OCI-LY3 (cell line): ENCODE results near the gene UBE2J1.

Experiments used
- EZH2phosphoT487 ChIP-seq: fragments of 200-600 bp; shearing (Covaris generic); IDR thresholded peaks from 2 replicates; pipeline ENCODE4 v1.6.1; 2018; ENCODE audit warnings: antibody characterized with exemption, mixed run types, low read depth
- TF ChIP-seq, protein P1 (sequence below): fragments of 200-600, 300-600 bp; sonication (generic); IDR thresholded peaks from 2 replicates; pipeline ENCODE4 v1.5.1; 2014; ENCODE audit warnings: antibody characterized with exemption, low read length, low read depth

- TF ChIP-seq, protein P1, sequence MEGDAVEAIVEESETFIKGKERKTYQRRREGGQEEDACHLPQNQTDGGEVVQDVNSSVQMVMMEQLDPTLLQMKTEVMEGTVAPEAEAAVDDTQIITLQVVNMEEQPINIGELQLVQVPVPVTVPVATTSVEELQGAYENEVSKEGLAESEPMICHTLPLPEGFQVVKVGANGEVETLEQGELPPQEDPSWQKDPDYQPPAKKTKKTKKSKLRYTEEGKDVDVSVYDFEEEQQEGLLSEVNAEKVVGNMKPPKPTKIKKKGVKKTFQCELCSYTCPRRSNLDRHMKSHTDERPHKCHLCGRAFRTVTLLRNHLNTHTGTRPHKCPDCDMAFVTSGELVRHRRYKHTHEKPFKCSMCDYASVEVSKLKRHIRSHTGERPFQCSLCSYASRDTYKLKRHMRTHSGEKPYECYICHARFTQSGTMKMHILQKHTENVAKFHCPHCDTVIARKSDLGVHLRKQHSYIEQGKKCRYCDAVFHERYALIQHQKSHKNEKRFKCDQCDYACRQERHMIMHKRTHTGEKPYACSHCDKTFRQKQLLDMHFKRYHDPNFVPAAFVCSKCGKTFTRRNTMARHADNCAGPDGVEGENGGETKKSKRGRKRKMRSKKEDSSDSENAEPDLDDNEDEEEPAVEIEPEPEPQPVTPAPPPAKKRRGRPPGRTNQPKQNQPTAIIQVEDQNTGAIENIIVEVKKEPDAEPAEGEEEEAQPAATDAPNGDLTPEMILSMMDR, result no peak
- TF ChIP-seq EZH2phosphoT487, result no peak
Observed at GRCh38 chr6:89324304-89324703, 28.2 kb downstream of the UBE2J1 start.
